ENCODE data around the gene DSC3.

DNA sequence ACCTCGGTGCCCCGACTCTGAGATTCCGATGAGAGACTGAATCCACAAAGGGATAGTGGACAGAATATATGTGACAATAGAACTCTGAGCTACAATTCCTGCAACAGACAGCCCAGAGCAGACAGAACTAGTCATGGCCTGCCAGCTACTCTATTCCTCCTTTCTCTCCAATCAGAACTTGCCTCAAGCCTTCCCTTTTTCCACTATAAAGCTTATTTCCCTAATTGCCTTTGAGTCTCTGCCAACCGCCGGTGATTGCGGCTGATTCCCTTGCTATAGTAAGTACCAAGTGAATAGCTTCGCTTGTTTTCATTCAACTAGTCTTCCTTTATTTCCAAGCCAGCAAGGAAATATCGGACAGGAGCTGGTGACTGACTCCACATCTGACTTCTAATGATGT is 96.8 kb downstream of the DSC3 start:
- TF ChIP-seq, protein P1, sequence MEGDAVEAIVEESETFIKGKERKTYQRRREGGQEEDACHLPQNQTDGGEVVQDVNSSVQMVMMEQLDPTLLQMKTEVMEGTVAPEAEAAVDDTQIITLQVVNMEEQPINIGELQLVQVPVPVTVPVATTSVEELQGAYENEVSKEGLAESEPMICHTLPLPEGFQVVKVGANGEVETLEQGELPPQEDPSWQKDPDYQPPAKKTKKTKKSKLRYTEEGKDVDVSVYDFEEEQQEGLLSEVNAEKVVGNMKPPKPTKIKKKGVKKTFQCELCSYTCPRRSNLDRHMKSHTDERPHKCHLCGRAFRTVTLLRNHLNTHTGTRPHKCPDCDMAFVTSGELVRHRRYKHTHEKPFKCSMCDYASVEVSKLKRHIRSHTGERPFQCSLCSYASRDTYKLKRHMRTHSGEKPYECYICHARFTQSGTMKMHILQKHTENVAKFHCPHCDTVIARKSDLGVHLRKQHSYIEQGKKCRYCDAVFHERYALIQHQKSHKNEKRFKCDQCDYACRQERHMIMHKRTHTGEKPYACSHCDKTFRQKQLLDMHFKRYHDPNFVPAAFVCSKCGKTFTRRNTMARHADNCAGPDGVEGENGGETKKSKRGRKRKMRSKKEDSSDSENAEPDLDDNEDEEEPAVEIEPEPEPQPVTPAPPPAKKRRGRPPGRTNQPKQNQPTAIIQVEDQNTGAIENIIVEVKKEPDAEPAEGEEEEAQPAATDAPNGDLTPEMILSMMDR (conservative IDR thresholded peaks at IDR 0.05; ENCODE audit: low read depth, low read length): no peak
- TF ChIP-seq EZH2 (IDR thresholded peaks at IDR 0.05; ENCODE audit: borderline replicate concordance, low read depth, low read length, poor library complexity, severe bottlenecking): no peak

All from A673 (cell line).